ENCODE results near the gene TIMM21.

The TIMM21 gene

GRCh38 chr18:74147779-74148542, at the start of gene TIMM21, which contains the start of gene FBXO15:
Gene TIMM21, plus strand, starts transcription at chr18:74148523. Its CDS starts 286 bp downstream, at chr18:74148809.
Gene FBXO15, minus strand, starts transcription at chr18:74147834. Its CDS starts 49 bp downstream, at chr18:74147785.
- peak; percentile 80 for FAIRE-seq

GRCh38 chr18:74108460-74108859, 39.9 kb upstream of the TIMM21 start:
- FAIRE-seq: no peak

GRCh38 chr18:74110149-74110548, 38.2 kb upstream of the TIMM21 start:
- no peak for FAIRE-seq

GRCh38 chr18:74110976-74111375, 37.3 kb upstream of the TIMM21 start:
- FAIRE-seq: no peak

- FAIRE-seq: no peak
Measured at GRCh38 chr18:74113711-74114110, 34.6 kb upstream of the TIMM21 start.

GRCh38 chr18:74114116-74114515, 34.2 kb upstream of the TIMM21 start:
- FAIRE-seq: no peak

- no peak for FAIRE-seq
Measured at GRCh38 chr18:74115046-74115445, 33.3 kb upstream of the TIMM21 start.

- no peak for FAIRE-seq
Measured at GRCh38 chr18:74116633-74117554, 31.4 kb upstream of the TIMM21 start.

GRCh38 chr18:74123200-74123599, 25.1 kb upstream of the TIMM21 start:
- no peak for FAIRE-seq

GRCh38 chr18:74124642-74125041, 23.7 kb upstream of the TIMM21 start:
- FAIRE-seq: no peak

- FAIRE-seq: no peak
Measured at GRCh38 chr18:74126684-74127655, 21.4 kb upstream of the TIMM21 start.

- no peak for FAIRE-seq
Measured at GRCh38 chr18:74128159-74128558, 20.2 kb upstream of the TIMM21 start.

- FAIRE-seq: no peak
Measured at GRCh38 chr18:74131124-74131523, 17.2 kb upstream of the TIMM21 start.

GRCh38 chr18:74132201-74132600, 16.1 kb upstream of the TIMM21 start:
- no peak for FAIRE-seq

- no peak for FAIRE-seq
Measured at GRCh38 chr18:74137920-74138538, 10.3 kb upstream of the TIMM21 start.

GRCh38 chr18:74139411-74139810, 8.9 kb upstream of the TIMM21 start:
- no peak for FAIRE-seq

GRCh38 chr18:74139888-74140287, 8.4 kb upstream of the TIMM21 start:
- no peak for FAIRE-seq

GRCh38 chr18:74140582-74140981, 7.7 kb upstream of the TIMM21 start:
- FAIRE-seq: no peak

GRCh38 chr18:74141667-74142066, 6.7 kb upstream of the TIMM21 start:
- no peak for FAIRE-seq

- no peak for FAIRE-seq
Measured at GRCh38 chr18:74142252-74142651, 6.1 kb upstream of the TIMM21 start.

- FAIRE-seq: no peak
Measured at GRCh38 chr18:74146756-74147155, 1.6 kb upstream of the TIMM21 start.

GRCh38 chr18:74147491-74147778, 888 bp upstream of the TIMM21 start:
- no peak for FAIRE-seq
